ENCODE results near the gene ADAMTSL5. TPM values are rescaled to one million over a fixed set of nuclear protein-coding genes. Genes with fewer than 3 reads are reported as not detected.

ADAMTSL5 gene
- total RNA-seq, 4 donors from 2014 or later: 0.83 to 4.1 (median 2.4) TPM

GRCh38 chr19:1470305-1471009 is 42.4 kb downstream of the ADAMTSL5 start:
- peaks cover 77% of the 10 kb centered on the region for H3K4me1 ChIP-seq
- WGBS: 1% methylated on average over 28 of the region's 67 CpGs
- H3K27ac ChIP-seq: no peak overlapping the region
- TF ChIP-seq EP300 (IDR thresholded peaks at IDR 0.05): no peak
- TF ChIP-seq POLR2AphosphoS5 (IDR thresholded peaks at IDR 0.05): no peak
- no peak for TF ChIP-seq POLR2A (IDR thresholded peaks at IDR 0.05)
- no peak for TF ChIP-seq CTCF (IDR thresholded peaks at IDR 0.05)
- peaks cover 86% of the 10 kb centered on the region for H3K27me3 ChIP-seq
- no peaks in the 10 kb centered on the region for H3K9me3 ChIP-seq
- H3K4me3 ChIP-seq: peak overlapping the region; percentile 51
- peaks cover under 1% of the 10 kb centered on the region for H3K36me3 ChIP-seq
- no peak for DNase-seq (ENCODE audit: low spot score in 2 of 2)

- no peaks in the 10 kb centered on the region for H3K9me3 ChIP-seq
- TF ChIP-seq CTCF (IDR thresholded peaks at IDR 0.05): no peak
- TF ChIP-seq POLR2AphosphoS5 (IDR thresholded peaks at IDR 0.05): no peak
- no peak for TF ChIP-seq POLR2A (IDR thresholded peaks at IDR 0.05)
- no CpG with 5 or more reads among the region's 22 CpGs for WGBS
- H3K27me3 ChIP-seq: peaks cover 91% of the 10 kb centered on the region
- peaks cover 81% of the 10 kb centered on the region for H3K4me1 ChIP-seq
- H3K36me3 ChIP-seq: no peaks in the 10 kb centered on the region
- no peak overlapping the region for H3K27ac ChIP-seq
- no peak for DNase-seq (ENCODE audit: low spot score in 2 of 2)
- peak overlapping the region; percentile 51 for H3K4me3 ChIP-seq
Observed at GRCh38 chr19:1470055-1470304, 42.8 kb downstream of the ADAMTSL5 start.

GRCh38 chr19:1469255-1470054 is 43.4 kb downstream of the ADAMTSL5 start:
- Histone ChIP-seq H3K9me3 (no peaks in the 10 kb centered on the region), H3K4me1 (peaks cover 81% of the 10 kb centered on the region), H3K27me3 (peaks cover 93% of the 10 kb centered on the region), H3K4me3 (peak overlapping the region; percentile 51), H3K27ac (no peak overlapping the region), H3K36me3 (no peaks in the 10 kb centered on the region)
- DNase-seq (ENCODE audit: low spot score in 2 of 2): no peak
- WGBS: 0% methylated on average over 16 of the region's 117 CpGs
- no peak for TF ChIP-seq POLR2AphosphoS5 (IDR thresholded peaks at IDR 0.05)
- TF ChIP-seq POLR2A (IDR thresholded peaks at IDR 0.05): no peak
- TF ChIP-seq EP300 (IDR thresholded peaks at IDR 0.05): no peak
- no peak for TF ChIP-seq CTCF (IDR thresholded peaks at IDR 0.05)

GRCh38 chr19:1468821-1469254 is 44.0 kb downstream of the ADAMTSL5 start:
- no peak overlapping the region for H3K27ac ChIP-seq
- TF ChIP-seq EP300 (IDR thresholded peaks at IDR 0.05): no peak
- no peak for TF ChIP-seq CTCF (IDR thresholded peaks at IDR 0.05)
- no peak for TF ChIP-seq POLR2AphosphoS5 (IDR thresholded peaks at IDR 0.05)
- no peak for TF ChIP-seq POLR2A (IDR thresholded peaks at IDR 0.05)
- no peaks in the 10 kb centered on the region for H3K36me3 ChIP-seq
- H3K9me3 ChIP-seq: no peaks in the 10 kb centered on the region
- H3K4me3 ChIP-seq: peak overlapping the region; percentile 51
- H3K27me3 ChIP-seq: peaks cover 89% of the 10 kb centered on the region
- no peak for DNase-seq (ENCODE audit: low spot score in 2 of 2)
- 20% methylated on average over 2 of the region's 47 CpGs for WGBS
- H3K4me1 ChIP-seq: peaks cover 78% of the 10 kb centered on the region

GRCh38 chr19:1468274-1468820 is 44.5 kb downstream of the ADAMTSL5 start:
- TF ChIP-seq CTCF (IDR thresholded peaks at IDR 0.05) (no peak), POLR2A (IDR thresholded peaks at IDR 0.05) (no peak), POLR2AphosphoS5 (IDR thresholded peaks at IDR 0.05) (no peak), EP300 (IDR thresholded peaks at IDR 0.05) (no peak)
- Histone ChIP-seq H3K36me3 (no peaks in the 10 kb centered on the region), H3K9me3 (no peaks in the 10 kb centered on the region), H3K27me3 (peaks cover 86% of the 10 kb centered on the region), H3K4me1 (peaks cover 78% of the 10 kb centered on the region), H3K4me3 (peak overlapping the region; percentile 51), H3K27ac (no peak overlapping the region)
- 8% methylated on average over 9 of the region's 49 CpGs for WGBS
- DNase-seq (ENCODE audit: low spot score in 2 of 2): no peak

Measured in suprapubic skin (tissue), 4 donors.